ENCODE data around the gene ARHGEF5. TPM values are rescaled to one million over a fixed set of nuclear protein-coding genes. Genes with fewer than 3 reads are reported as not detected.

The ARHGEF5 gene
- total and polyA plus RNA-seq, 10 of the 15 experiments (the other 5 are each of a cell fraction or from before 2014, with no cell fraction given) = 1.6 to 17.2 (median 7.8) TPM

GRCh38 chr7:144407266-144407931 is 52.2 kb downstream of the ARHGEF5 start:
- no peak for FAIRE-seq
- DNase-seq (ENCODE audit: low read depth, low spot score) = no peak
- H3K79me2 ChIP-seq (ENCODE audit: control insufficient read depth, insufficient read depth, low read length) = no peaks in the 10 kb centered on the region
- in situ Hi-C loops (cut with MboI) (no loop called here), intact Hi-C loops (cut with micrococcal nuclease; ENCODE audit: unreplicated experiment) (no loop called here)
- H3K9ac ChIP-seq (ENCODE audit: control insufficient read depth, insufficient read depth, low read length) = no peak overlapping the region
- H3K27me3 ChIP-seq (replicated peaks in 1 of 2; ENCODE audit: control insufficient read depth in 2 of 2, insufficient read depth in 2 of 2, low read length in 1 of 2) = no peaks in the 10 kb centered on the region
- H3K4me1 ChIP-seq (ENCODE audit: control insufficient read depth, insufficient read depth, low read length) = no peaks in the 10 kb centered on the region
- 57% methylated on average over 12 of the region's 12 CpGs for WGBS (ENCODE audit: insufficient coverage, insufficient replicate concordance, low lambda C conversion rate, missing lambda C conversion rate)
- ATAC-seq = no peak
- POLR2A ChIA-PET = no interaction called here
- TF ChIP-seq ETV6 (conservative IDR thresholded peaks at IDR 0.05 in 1 of 2, IDR thresholded peaks at IDR 0.05 in 1 of 2; ENCODE audit: borderline replicate concordance in 1 of 2, low read depth in 1 of 2) (no peak), RUNX3 (IDR thresholded peaks at IDR 0.05; ENCODE audit: low read length) (no peak), KDM1A (IDR thresholded peaks at IDR 0.05; ENCODE audit: borderline replicate concordance) (no peak), TCF3 (IDR thresholded peaks at IDR 0.05; ENCODE audit: borderline replicate concordance, insufficient read depth, low read depth, low read length) (no peak)
- H3K4me3 ChIP-seq = no peak overlapping the region
- no peaks in the 10 kb centered on the region for H3K36me3 ChIP-seq (ENCODE audit: control insufficient read depth in 2 of 2, insufficient read depth in 2 of 2, low read length in 1 of 2)
- H2AFZ ChIP-seq (ENCODE audit: control insufficient read depth, low read depth, low read length) = no peak overlapping the region
- no peaks in the 10 kb centered on the region for H4K20me1 ChIP-seq (ENCODE audit: control insufficient read depth, insufficient read depth)
- BruUV-seq (replicated peaks) = no TSS peak
- RAD21 ChIA-PET (ENCODE audit: unreplicated experiment) = no interaction called here
- no peak overlapping the region for H3K27ac ChIP-seq (ENCODE audit: control insufficient read depth, insufficient read depth)
- CTCF ChIA-PET = no interaction called here
- SMC1A ChIA-PET (ENCODE audit: uncharacterized antibody, unreplicated experiment) = interaction anchor here (0.6 kb wide), 1 partner anchor 164 kb away, joined by 3 read pairs; no protein-coding TSS in a partner anchor
- H3K9me3 ChIP-seq (replicated peaks; ENCODE audit: control insufficient read depth, insufficient read depth, low read length) = no peaks in the 10 kb centered on the region
- H3K4me2 ChIP-seq (ENCODE audit: control insufficient read depth, insufficient read depth) = no peak overlapping the region

GRCh38 chr7:144408121-144408520 is 52.9 kb downstream of the ARHGEF5 start:
- no TSS peak for BruUV-seq (replicated peaks)

More at GRCh38 chr7:144408121-144408520, 52.9 kb downstream of the ARHGEF5 start:
- in situ Hi-C loops (cut with MboI) (no loop called here), intact Hi-C loops (cut with micrococcal nuclease; ENCODE audit: unreplicated experiment) (no loop called here)
- SMC1A ChIA-PET (ENCODE audit: uncharacterized antibody, unreplicated experiment) = interaction anchor here (0.6 kb wide), 1 partner anchor 163 kb away, joined by 3 read pairs; no protein-coding TSS in a partner anchor
- no peaks in the 10 kb centered on the region for H3K36me3 ChIP-seq (ENCODE audit: control insufficient read depth in 2 of 2, insufficient read depth in 2 of 2, low read length in 1 of 2)
- H3K4me3 ChIP-seq = no peak overlapping the region
- no peaks in the 10 kb centered on the region for H3K79me2 ChIP-seq (ENCODE audit: control insufficient read depth, insufficient read depth, low read length)
- POLR2A ChIA-PET = no interaction called here
- CTCF ChIA-PET = no interaction called here
- H3K9me3 ChIP-seq (replicated peaks; ENCODE audit: control insufficient read depth, insufficient read depth, low read length) = no peaks in the 10 kb centered on the region
- no peak for ATAC-seq
- no peak overlapping the region for H2AFZ ChIP-seq (ENCODE audit: control insufficient read depth, low read depth, low read length)
- H4K20me1 ChIP-seq (ENCODE audit: control insufficient read depth, insufficient read depth) = no peaks in the 10 kb centered on the region
- no peaks in the 10 kb centered on the region for H3K4me1 ChIP-seq (ENCODE audit: control insufficient read depth, insufficient read depth, low read length)
- 0% methylated on average over 3 of the region's 3 CpGs for WGBS (ENCODE audit: insufficient coverage, insufficient replicate concordance, low lambda C conversion rate, missing lambda C conversion rate)
- H3K27me3 ChIP-seq (replicated peaks in 1 of 2; ENCODE audit: control insufficient read depth in 2 of 2, insufficient read depth in 2 of 2, low read length in 1 of 2) = no peaks in the 10 kb centered on the region
- H3K4me2 ChIP-seq (ENCODE audit: control insufficient read depth, insufficient read depth) = no peak overlapping the region
- TF ChIP-seq, protein P1, sequence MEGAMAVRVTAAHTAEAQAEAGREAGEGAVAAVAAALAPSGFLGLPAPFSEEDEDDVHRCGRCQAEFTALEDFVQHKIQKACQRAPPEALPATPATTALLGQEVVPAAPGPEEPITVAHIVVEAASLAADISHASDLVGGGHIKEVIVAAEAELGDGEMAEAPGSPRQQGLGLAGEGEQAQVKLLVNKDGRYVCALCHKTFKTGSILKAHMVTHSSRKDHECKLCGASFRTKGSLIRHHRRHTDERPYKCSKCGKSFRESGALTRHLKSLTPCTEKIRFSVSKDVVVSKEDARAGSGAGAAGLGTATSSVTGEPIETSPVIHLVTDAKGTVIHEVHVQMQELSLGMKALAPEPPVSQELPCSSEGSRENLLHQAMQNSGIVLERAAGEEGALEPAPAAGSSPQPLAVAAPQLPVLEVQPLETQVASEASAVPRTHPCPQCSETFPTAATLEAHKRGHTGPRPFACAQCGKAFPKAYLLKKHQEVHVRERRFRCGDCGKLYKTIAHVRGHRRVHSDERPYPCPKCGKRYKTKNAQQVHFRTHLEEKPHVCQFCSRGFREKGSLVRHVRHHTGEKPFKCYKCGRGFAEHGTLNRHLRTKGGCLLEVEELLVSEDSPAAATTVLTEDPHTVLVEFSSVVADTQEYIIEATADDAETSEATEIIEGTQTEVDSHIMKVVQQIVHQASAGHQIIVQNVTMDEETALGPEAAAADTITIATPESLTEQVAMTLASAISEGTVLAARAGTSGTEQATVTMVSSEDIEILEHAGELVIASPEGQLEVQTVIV (IDR thresholded peaks at IDR 0.05; ENCODE audit: borderline replicate concordance, partially characterized antibody) = no peak
- TF ChIP-seq RBBP5 (conservative IDR thresholded peaks at IDR 0.05) = no peak
- no peak for TF ChIP-seq RUNX3 (IDR thresholded peaks at IDR 0.05; ENCODE audit: low read length)
- TF ChIP-seq KAT2A (conservative IDR thresholded peaks at IDR 0.05; ENCODE audit: control insufficient read depth, low read depth, low read length) = no peak
- TF ChIP-seq RB1 (IDR thresholded peaks at IDR 0.05; ENCODE audit: borderline replicate concordance) = no peak
- no peak overlapping the region for H3K9ac ChIP-seq (ENCODE audit: control insufficient read depth, insufficient read depth, low read length)
- H3K27ac ChIP-seq (ENCODE audit: control insufficient read depth, insufficient read depth) = no peak overlapping the region
- DNase-seq (ENCODE audit: low read depth, low spot score) = no peak
- no peak for FAIRE-seq
- RAD21 ChIA-PET (ENCODE audit: unreplicated experiment) = no interaction called here

Data from GM12878 (cell line).